Measurements from ENCODE around the gene TNFRSF25. TPM values are rescaled to one million over a fixed set of nuclear protein-coding genes. Genes with fewer than 3 reads are reported as not detected.
"Not testable (repeated sequence)": the region's sequence is repeated elsewhere in the genome, so short reads cannot be mapped to it uniquely, and the experiment has no call there.

TNFRSF25 gene
- total and polyA plus RNA-seq, 2 donors: 29.1 to 51.6 TPM

- 96% methylated on average over 48 of the region's 48 CpGs for WGBS
- H3K27me3 ChIP-seq (ENCODE audit: control insufficient read depth in 2 of 2, insufficient read depth in 1 of 2, low read length in 1 of 2): peaks cover 42 to 88% of the 10 kb centered on the region in 2 donors
These were observed 4.2 kb downstream of the TNFRSF25 start for GRCh38 chr1:6461538-6462411.

GRCh38 chr1:6461051-6461530, 4.9 kb downstream of the TNFRSF25 start:
- Histone ChIP-seq H3K9me3 (ENCODE audit: control insufficient read depth in 2 of 2, insufficient read depth in 1 of 2, low read length in 1 of 2) (no peaks in the 10 kb centered on the region), H3K27me3 (ENCODE audit: control insufficient read depth in 2 of 2, insufficient read depth in 1 of 2, low read length in 1 of 2) (peaks cover 41 to 88% of the 10 kb centered on the region in 2 donors), H3K27ac (ENCODE audit: low read depth in 1 of 2, low read length in 1 of 2) (peak overlapping the region; percentile 71 to 74), H3K4me1 (ENCODE audit: control insufficient read depth in 2 of 2, insufficient read depth in 2 of 2, low read length in 2 of 2) (peaks cover 0 to 18% of the 10 kb centered on the region in 2 donors), H3K4me3 (ENCODE audit: low read length in 2 of 2) (no peak overlapping the region), H3K36me3 (ENCODE audit: control insufficient read depth in 2 of 2, insufficient read depth in 2 of 2, low read length in 1 of 2) (peaks cover 0 to 4% of the 10 kb centered on the region in 2 donors)
- DNase-seq (ENCODE audit: low read depth in 6 of 9, low spot score in 9 of 9): no peak
- 94% methylated on average over 40 of the region's 40 CpGs for WGBS

More at GRCh38 chr1:6461538-6462411, 4.2 kb downstream of the TNFRSF25 start:
- DNase-seq (ENCODE audit: low read depth in 6 of 9, low spot score in 9 of 9): no peak
- Histone ChIP-seq H3K4me1 (ENCODE audit: control insufficient read depth in 2 of 2, insufficient read depth in 2 of 2, low read length in 2 of 2) (peaks cover 0 to 18% of the 10 kb centered on the region in 2 donors), H3K27ac (ENCODE audit: low read depth in 1 of 2, low read length in 1 of 2) (no peak overlapping the region), H3K4me3 (ENCODE audit: low read length in 2 of 2) (no peak overlapping the region), H3K9me3 (ENCODE audit: control insufficient read depth in 2 of 2, insufficient read depth in 1 of 2, low read length in 1 of 2) (no peaks in the 10 kb centered on the region), H3K36me3 (ENCODE audit: control insufficient read depth in 2 of 2, insufficient read depth in 2 of 2, low read length in 1 of 2) (peaks cover 0 to 4% of the 10 kb centered on the region in 2 donors)

GRCh38 chr1:6460301-6461050, 5.5 kb downstream of the TNFRSF25 start:
- peaks cover 0 to 15% of the 10 kb centered on the region in 2 donors for H3K4me1 ChIP-seq (ENCODE audit: control insufficient read depth in 2 of 2, insufficient read depth in 2 of 2, low read length in 2 of 2)
- peak overlapping the region; percentile 26 to 42 for H3K4me3 ChIP-seq (ENCODE audit: low read length in 2 of 2)
- WGBS: 32% methylated on average over 39 of the region's 39 CpGs
- peak in 8 of 9 donors; percentile 29 to 81 (median 56) for DNase-seq (ENCODE audit: low read depth in 6 of 9, low spot score in 9 of 9)
- H3K36me3 ChIP-seq (ENCODE audit: control insufficient read depth in 2 of 2, insufficient read depth in 2 of 2, low read length in 1 of 2): peaks cover 0 to 4% of the 10 kb centered on the region in 2 donors
- peaks cover 41 to 88% of the 10 kb centered on the region in 2 donors for H3K27me3 ChIP-seq (ENCODE audit: control insufficient read depth in 2 of 2, insufficient read depth in 1 of 2, low read length in 1 of 2)
- no peaks in the 10 kb centered on the region for H3K9me3 ChIP-seq (ENCODE audit: control insufficient read depth in 2 of 2, insufficient read depth in 1 of 2, low read length in 1 of 2)
- H3K27ac ChIP-seq (ENCODE audit: low read depth in 1 of 2, low read length in 1 of 2): peak overlapping the region; percentile 71 to 74

- DNase-seq (ENCODE audit: low read depth in 6 of 9, low spot score in 9 of 9): peak in 3 of 9 donors; percentile 11 to 55 (median 30)
- Histone ChIP-seq H3K27ac (ENCODE audit: low read depth in 1 of 2, low read length in 1 of 2) (peak overlapping the region; percentile 43 to 74), H3K4me1 (ENCODE audit: control insufficient read depth in 2 of 2, insufficient read depth in 2 of 2, low read length in 2 of 2) (peaks cover 0 to 15% of the 10 kb centered on the region in 2 donors), H3K4me3 (ENCODE audit: low read length in 2 of 2) (peak overlapping the region; percentile 26 to 42), H3K36me3 (ENCODE audit: control insufficient read depth in 2 of 2, insufficient read depth in 2 of 2, low read length in 1 of 2) (peaks cover 0 to 4% of the 10 kb centered on the region in 2 donors), H3K9me3 (ENCODE audit: control insufficient read depth in 2 of 2, insufficient read depth in 1 of 2, low read length in 1 of 2) (no peaks in the 10 kb centered on the region), H3K27me3 (ENCODE audit: control insufficient read depth in 2 of 2, insufficient read depth in 1 of 2, low read length in 1 of 2) (peaks cover 41 to 83% of the 10 kb centered on the region in 2 donors)
- 6% methylated on average over 18 of the region's 18 CpGs for WGBS
These were observed 6.1 kb downstream of the TNFRSF25 start for GRCh38 chr1:6459850-6460265.

- no peak for DNase-seq (ENCODE audit: low read depth in 6 of 9, low spot score in 9 of 9)
- Histone ChIP-seq H3K4me3 (ENCODE audit: low read length in 2 of 2) (no peak overlapping the region), H3K27ac (ENCODE audit: low read depth in 1 of 2, low read length in 1 of 2) (no peak overlapping the region), H3K36me3 (ENCODE audit: control insufficient read depth in 2 of 2, insufficient read depth in 2 of 2, low read length in 1 of 2) (no peaks in the 10 kb centered on the region), H3K27me3 (ENCODE audit: control insufficient read depth in 2 of 2, insufficient read depth in 1 of 2, low read length in 1 of 2) (peaks cover 53 to 89% of the 10 kb centered on the region in 2 donors), H3K4me1 (ENCODE audit: control insufficient read depth in 2 of 2, insufficient read depth in 2 of 2, low read length in 2 of 2) (peaks cover 0 to 15% of the 10 kb centered on the region in 2 donors), H3K9me3 (ENCODE audit: control insufficient read depth in 2 of 2, insufficient read depth in 1 of 2, low read length in 1 of 2) (no peaks in the 10 kb centered on the region)
- 90% methylated on average over 11 of the region's 11 CpGs for WGBS
These were observed 9.0 kb downstream of the TNFRSF25 start for GRCh38 chr1:6456800-6457466.

GRCh38 chr1:6455752-6456520, 10.0 kb downstream of the TNFRSF25 start:
- Histone ChIP-seq H3K27me3 (ENCODE audit: control insufficient read depth in 2 of 2, insufficient read depth in 1 of 2, low read length in 1 of 2) (peaks cover 60 to 89% of the 10 kb centered on the region in 2 donors), H3K4me1 (ENCODE audit: control insufficient read depth in 2 of 2, insufficient read depth in 2 of 2, low read length in 2 of 2) (peaks cover 0 to 15% of the 10 kb centered on the region in 2 donors)
- WGBS: 29% methylated on average over 58 of the region's 58 CpGs
- H3K9me3 ChIP-seq (ENCODE audit: control insufficient read depth in 2 of 2, insufficient read depth in 1 of 2, low read length in 1 of 2); H3K4me3 ChIP-seq (ENCODE audit: low read length in 2 of 2); DNase-seq (ENCODE audit: low read depth in 6 of 9, low spot score in 9 of 9); H3K27ac ChIP-seq (ENCODE audit: low read depth in 1 of 2, low read length in 1 of 2); H3K36me3 ChIP-seq (ENCODE audit: control insufficient read depth in 2 of 2, insufficient read depth in 2 of 2, low read length in 1 of 2): not testable (repeated sequence)

- peaks cover 0 to 7% of the 10 kb centered on the region in 2 donors for H3K4me1 ChIP-seq (ENCODE audit: control insufficient read depth in 2 of 2, insufficient read depth in 2 of 2, low read length in 2 of 2)
- no peak overlapping the region for H3K27ac ChIP-seq (ENCODE audit: low read depth in 1 of 2, low read length in 1 of 2)
- 7% methylated on average over 115 of the region's 115 CpGs for WGBS
- DNase-seq (ENCODE audit: low read depth in 6 of 9, low spot score in 9 of 9): no peak
- H3K27me3 ChIP-seq (ENCODE audit: control insufficient read depth in 2 of 2, insufficient read depth in 1 of 2, low read length in 1 of 2): peaks cover 54 to 89% of the 10 kb centered on the region in 2 donors
- no peaks in the 10 kb centered on the region for H3K9me3 ChIP-seq (ENCODE audit: control insufficient read depth in 2 of 2, insufficient read depth in 1 of 2, low read length in 1 of 2)
- no peaks in the 10 kb centered on the region for H3K36me3 ChIP-seq (ENCODE audit: control insufficient read depth in 2 of 2, insufficient read depth in 2 of 2, low read length in 1 of 2)
- no peak overlapping the region for H3K4me3 ChIP-seq (ENCODE audit: low read length in 2 of 2)
These were observed 10.9 kb downstream of the TNFRSF25 start for GRCh38 chr1:6454856-6455751.
